Skin epidermis (tissue), 12 donors: ENCODE data around the gene VDAC1.
A peak's percentile ranks its signal among the peaks of the same experiment; 100 is the strongest.
"Not testable (repeated sequence)": the region's sequence is repeated elsewhere in the genome, so short reads cannot be mapped to it uniquely, and the experiment has no call there.

Source experiments
- H3K27ac ChIP-seq, 21 experiments: fragments of 200-600 bp; sonication (generic) in 11 of 21; one replicate each; pipeline ENCODE4 v1.5.0; 2020; ENCODE audit warnings: mild to moderate bottlenecking in 3 of 21, inconsistent platforms in 2 of 21, moderate library complexity in 2 of 21
- H3K4me3 ChIP-seq, 7 experiments: fragments of 200-600 bp; sonication (generic) in 2 of 7; one replicate each; pipeline ENCODE4 v1.5.0; 2020; ENCODE audit warnings: inconsistent platforms in 2 of 7, mild to moderate bottlenecking in 2 of 7, moderate library complexity in 1 of 7

Gene VDAC1

GRCh38 chr5:133952729-133953567 is 51.8 kb downstream of the VDAC1 start:
- peak overlapping the region in 7 of 21 experiments; percentile 6 to 53 (median 29) for H3K27ac ChIP-seq
- no peak overlapping the region for H3K4me3 ChIP-seq

GRCh38 chr5:133950821-133951612 is 53.8 kb downstream of the VDAC1 start:
- Histone ChIP-seq H3K4me3 (no peak overlapping the region), H3K27ac (no peak overlapping the region)

DNA sequence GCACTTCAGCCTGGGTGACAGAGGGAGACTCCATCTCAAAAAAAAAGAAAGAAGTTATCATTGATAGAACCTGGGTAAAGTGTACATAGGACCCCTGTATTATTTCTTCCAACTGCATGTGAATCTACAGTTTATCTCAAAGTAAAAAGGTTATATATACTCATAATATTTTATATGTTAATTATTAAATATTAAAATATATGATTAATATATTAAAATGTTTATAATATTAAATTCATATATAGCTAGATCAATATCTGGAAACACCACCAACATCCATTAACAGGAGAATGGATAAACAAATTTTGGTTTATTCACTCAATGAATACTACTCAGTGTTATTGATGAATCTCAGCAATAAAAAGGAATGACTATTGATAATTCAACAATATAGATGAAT is 56.1 kb downstream of the VDAC1 start:
- Histone ChIP-seq H3K4me3 (no peak overlapping the region), H3K27ac (no peak overlapping the region)

- Histone ChIP-seq H3K4me3 (no peak overlapping the region), H3K27ac (no peak overlapping the region)
These were observed 57.3 kb downstream of the VDAC1 start for GRCh38 chr5:133947431-133947841.

- Histone ChIP-seq H3K27ac (no peak overlapping the region), H3K4me3 (no peak overlapping the region)
These were observed 59.2 kb downstream of the VDAC1 start for GRCh38 chr5:133945568-133945967.

DNA sequence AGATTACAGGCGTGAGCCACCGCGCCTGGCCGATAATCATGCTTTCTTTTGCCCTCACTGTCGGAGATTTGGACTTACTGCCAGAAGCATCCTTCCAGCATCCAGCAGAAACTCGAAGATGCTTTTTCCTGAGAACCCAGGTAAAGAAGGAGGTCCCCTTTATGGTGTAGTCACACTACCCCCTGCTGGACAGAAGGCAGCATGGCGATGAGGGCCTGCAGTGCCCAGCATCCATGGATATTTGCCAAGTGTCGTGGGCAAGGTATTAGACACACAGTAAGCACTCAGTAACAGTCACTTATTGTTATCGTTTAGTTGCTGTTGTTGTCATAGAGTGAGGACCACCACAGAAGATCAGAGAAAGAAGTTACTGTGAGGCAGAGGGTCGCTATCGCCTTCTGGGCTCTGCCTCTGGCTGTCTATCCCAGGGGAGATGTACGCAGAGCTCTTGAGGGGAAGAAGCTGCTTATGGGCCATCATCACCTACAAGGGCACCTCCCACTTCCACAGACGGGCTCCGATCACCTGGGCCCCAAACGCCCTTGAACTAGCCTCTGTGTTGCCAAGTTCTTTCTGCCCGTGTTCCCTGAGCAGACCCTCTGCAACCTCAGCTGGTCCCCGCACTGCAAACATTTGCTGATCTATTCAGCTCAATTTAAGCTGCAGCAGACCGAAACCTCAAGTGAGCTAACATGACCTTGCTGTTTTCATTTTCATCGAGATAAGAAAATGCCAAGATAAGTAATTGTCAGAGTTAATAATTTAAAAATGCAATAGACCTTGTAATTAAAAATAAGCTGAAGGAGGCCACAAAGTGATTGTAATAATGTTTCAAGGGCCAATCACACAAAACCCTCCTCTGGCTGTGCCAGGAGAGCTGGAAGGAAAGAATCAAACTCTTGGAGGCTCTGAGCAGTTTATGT is 60.3 kb downstream of the VDAC1 start:
- no peak overlapping the region for H3K27ac ChIP-seq

DNA sequence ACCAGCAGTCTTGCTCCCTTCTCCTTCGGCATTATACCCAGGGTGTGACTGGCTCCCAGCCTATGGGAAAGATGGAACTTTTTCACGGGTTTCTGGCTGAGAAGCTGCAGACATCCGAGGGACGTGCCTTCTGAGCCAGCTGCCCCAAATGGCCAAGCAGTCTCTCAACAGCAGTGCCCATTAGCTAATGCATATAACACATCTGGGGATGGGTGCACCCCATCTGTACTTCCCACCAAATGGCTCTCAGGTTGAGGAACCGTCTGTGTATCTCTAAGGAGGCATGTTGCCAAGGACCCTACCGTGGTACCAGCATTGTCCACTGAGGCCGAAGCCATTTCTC is 61.3 kb downstream of the VDAC1 start:
- Histone ChIP-seq H3K27ac (no peak overlapping the region), H3K4me3 (no peak overlapping the region)

More for the DNA sequence above, 60.3 kb downstream of the VDAC1 start:
- H3K4me3 ChIP-seq: no peak overlapping the region

DNA sequence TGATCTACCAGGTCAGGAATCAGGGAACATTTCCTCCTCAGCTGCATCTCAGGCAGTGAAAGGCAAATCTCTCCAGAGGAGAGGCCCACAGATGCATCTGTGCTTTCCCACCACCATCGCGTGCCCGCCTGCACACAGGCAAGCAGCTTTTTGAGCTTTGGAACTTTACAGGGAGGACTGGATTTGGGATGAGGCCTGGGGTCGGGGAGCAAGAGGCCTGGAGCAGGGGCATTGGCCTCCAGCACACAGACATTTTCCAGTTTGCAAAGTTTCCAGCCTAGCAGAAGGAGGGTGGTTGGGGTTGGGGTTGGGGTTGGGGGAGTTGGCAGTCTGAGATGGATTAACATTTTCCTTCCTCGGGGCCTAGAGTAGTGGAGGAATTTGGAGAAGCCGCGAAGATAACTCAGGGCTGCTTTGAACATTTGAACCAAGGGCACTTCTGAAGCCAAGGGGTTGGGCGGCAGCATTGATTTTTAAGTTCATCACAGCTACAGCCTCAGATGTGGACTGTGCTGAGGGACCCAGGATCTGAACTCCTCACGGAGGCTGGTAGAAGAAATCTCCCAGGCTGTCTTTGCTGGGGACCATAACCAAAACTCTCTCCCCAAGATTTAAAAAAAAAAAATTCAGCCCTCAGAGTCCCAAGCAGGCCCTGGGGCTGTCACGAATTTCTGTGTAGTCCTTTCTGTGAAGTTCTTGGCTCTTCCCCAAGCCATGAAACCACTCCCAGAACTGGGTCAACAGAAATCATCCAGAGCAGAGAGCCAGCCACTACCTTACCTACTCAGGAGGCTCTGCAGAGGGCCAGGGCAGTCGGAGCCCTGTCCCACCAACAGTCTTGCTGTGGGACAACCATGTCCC is 61.9 kb downstream of the VDAC1 start:
- H3K4me3 ChIP-seq: no peak overlapping the region
- no peak overlapping the region for H3K27ac ChIP-seq

DNA sequence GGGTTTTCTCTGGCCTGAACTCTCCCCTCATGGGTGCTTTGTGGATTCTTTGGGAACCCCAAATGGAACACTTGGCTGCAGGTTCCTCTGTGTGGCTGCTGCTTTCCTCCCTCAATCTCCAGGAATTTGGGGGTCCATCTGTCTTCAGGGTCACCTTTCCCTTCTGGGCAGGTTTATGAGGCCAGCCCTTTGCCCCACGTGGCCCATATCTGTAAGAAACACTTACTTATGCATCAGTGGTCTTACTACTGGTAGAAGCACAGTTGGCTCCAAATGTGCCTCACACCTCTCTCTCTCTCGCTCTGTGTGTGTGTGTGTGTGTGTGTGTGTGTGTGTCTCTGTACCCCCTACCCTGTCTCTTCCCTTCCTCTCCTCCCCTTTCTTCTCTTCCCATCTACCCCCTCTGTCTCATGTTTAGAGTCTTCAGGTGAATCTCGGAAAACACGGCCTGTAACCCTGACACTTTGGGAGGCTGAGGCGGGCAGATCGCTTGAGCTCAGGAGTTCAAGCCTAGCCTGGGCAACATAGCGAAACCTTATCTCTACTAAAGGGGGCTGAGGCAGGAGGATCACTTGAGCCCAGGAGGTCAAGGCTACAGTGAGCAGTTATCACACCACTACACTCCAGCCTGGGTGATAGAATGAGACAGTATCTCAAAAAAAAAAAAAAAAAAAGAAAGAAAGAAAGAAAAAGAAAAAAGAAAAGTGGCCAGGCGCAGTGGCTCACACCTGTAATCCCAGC is 63.1 kb downstream of the VDAC1 start:
- no peak overlapping the region for H3K27ac ChIP-seq
- no peak overlapping the region for H3K4me3 ChIP-seq

DNA sequence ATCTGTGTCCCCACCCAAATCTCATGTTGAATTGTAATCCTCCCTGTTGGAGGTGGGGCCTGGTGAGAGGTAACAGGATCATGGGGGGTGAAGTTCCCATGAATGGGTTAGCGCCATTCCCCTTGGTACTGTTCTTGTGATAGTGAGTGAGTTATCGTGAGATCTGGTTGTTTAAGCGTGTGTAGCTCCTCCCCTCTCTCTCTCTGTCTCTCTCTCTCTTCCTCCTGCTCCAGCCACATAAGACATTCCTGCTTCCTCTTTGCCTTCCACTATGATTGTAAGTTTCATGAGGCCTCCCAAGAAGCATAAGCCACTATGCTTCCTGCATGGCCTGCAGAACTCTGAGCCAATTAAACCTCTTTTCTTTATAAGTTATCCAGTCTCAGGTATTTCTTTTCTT is 65.1 kb downstream of the VDAC1 start:
- no peak overlapping the region for H3K4me3 ChIP-seq
- H3K27ac ChIP-seq: no peak overlapping the region

DNA sequence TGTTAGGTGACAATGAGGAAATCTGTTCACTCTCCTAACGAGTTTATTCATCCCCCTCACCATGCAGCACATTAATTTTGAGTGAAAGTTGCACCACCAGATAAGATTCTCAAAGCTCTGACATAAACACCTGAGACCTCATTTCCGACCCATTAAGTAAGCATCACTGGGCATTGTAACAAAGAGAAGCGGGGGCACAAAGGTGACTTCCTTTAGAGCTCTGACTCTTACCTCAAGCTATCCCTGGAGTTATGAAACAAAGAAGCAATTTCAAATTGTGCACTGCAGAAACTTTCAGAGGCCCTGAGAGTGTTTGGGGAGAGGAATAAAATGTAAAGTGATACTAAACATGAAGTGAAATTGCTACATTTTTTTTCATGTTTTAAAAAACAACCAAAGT is 65.8 kb downstream of the VDAC1 start:
- no peak overlapping the region for H3K27ac ChIP-seq
- H3K4me3 ChIP-seq: no peak overlapping the region

GRCh38 chr5:133938039-133938821 is 66.5 kb downstream of the VDAC1 start:
- H3K4me3 ChIP-seq: no peak overlapping the region
- no peak overlapping the region for H3K27ac ChIP-seq

- not testable (repeated sequence) for H3K4me3 ChIP-seq, H3K27ac ChIP-seq
These were observed 67.1 kb downstream of the VDAC1 start for GRCh38 chr5:133937628-133938027.

GRCh38 chr5:133936651-133937015 is 68.1 kb downstream of the VDAC1 start:
- H3K4me3 ChIP-seq: no peak overlapping the region
- H3K27ac ChIP-seq: no peak overlapping the region

DNA sequence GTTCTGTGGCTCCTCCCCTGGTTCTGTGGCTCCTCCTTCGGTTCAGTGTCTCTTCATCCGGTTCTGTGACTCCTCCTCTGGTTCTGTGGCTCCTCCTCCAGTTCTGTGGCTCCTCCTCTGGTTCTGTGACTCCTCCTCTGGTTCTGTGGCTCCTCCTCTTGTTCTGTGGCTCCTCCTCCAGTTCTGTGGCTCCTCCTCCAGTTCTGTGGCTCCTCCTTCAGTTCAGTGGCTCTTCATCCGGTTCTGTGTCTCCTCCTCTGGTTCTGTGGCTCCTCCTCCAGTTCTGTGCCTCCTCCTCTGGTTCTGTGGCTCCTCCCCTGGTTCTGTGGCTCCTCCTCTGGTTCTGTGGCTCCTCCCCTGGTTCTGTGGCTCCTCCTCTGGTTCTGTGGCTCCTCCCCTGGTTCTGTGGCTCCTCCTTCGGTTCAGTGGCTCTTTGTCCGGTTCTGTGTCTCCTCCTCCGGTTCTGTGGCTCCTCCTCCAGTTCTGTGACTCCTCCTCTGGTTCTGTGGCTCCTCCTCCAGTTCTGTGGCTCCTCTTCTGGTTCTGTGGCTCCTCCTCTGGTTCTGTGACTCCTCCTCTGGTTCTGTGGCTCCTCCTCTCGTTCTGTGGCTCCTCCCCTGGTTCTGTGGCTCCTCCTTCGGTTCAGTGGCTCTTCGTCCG is 68.7 kb downstream of the VDAC1 start:
- peak overlapping the region in 1 of 21 experiments; percentile 27 for H3K27ac ChIP-seq
- not testable (repeated sequence) for H3K4me3 ChIP-seq

GRCh38 chr5:133935667-133935940 is 69.2 kb downstream of the VDAC1 start:
- H3K4me3 ChIP-seq: no peak overlapping the region

DNA sequence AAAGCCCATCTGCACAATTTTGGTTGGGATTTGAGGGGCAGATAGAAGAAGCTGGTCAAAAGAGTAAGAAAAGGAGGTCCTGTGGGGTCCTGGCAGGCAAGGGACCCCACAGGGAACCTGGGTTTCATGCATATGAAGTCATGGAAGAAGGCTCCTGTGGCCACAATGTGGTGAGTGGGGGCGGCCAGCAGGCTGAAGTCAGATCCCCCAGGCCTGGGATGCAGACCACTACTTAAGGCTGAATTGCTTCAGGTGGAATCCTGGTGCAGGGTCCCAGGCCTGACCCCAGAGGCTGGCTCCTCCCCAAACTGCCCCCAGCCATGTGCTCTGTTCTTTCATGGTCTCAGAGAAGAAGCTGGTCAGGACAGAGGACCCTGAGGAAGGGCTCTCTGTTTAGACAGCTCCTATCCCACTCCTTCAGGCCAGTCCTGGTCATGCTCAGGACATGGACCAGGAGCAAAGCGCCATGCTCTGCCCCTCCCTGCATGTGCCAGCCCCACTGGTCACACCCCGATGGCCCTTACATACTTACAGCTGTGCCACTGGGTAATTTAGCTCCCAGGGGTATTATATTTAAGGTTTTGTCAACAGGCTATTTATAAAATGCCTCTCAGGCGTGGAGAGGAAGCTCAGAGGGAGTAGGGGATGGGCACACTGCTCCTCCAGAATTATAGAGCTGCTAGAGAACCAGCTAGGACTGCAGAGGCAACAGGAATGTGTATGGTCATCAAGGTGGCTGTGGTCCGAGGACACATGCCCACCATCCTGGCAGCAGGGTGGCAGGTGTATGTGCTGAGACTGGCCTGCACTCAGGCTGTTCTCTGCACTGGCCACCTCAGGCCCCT is 69.7 kb downstream of the VDAC1 start:
- no peak overlapping the region for H3K4me3 ChIP-seq

More at GRCh38 chr5:133935667-133935940, 69.2 kb downstream of the VDAC1 start:
- peak overlapping the region in 1 of 21 experiments; percentile 27 for H3K27ac ChIP-seq

More for the DNA sequence above, 69.7 kb downstream of the VDAC1 start:
- H3K27ac ChIP-seq: peak overlapping the region in 1 of 21 experiments; percentile 43
